Dermis microvascular lymphatic vessel endothelial cell (primary cell): ENCODE data around the gene ZFP69B. TPM values are rescaled to one million over a fixed set of nuclear protein-coding genes. Genes with fewer than 3 reads are reported as not detected.
"Not testable (repeated sequence)": the region's sequence is repeated elsewhere in the genome, so short reads cannot be mapped to it uniquely, and the experiment has no call there.

Experiments
- DNase-seq, 2 donors: peaks; one replicate each; pipeline versions ENCODE4 v3.0.0 to v3.0.0-alpha.2; 2010; ENCODE audit warnings: low read depth in 2 of 2
- total RNA-seq: library from RNA; depleted of rRNA; stranded (reverse); fragments of >200 nt; gene quantifications from 2 replicates; pipeline ENCODE4 v1.2.1, GENCODE V29; 2014

The ZFP69B gene
- total RNA-seq, 1 donor from 2014 or later = 0.77 TPM

- DNase-seq = no peak
Measured at GRCh38 chr1:40435876-40436275, 14.4 kb upstream of the ZFP69B start.

DNA sequence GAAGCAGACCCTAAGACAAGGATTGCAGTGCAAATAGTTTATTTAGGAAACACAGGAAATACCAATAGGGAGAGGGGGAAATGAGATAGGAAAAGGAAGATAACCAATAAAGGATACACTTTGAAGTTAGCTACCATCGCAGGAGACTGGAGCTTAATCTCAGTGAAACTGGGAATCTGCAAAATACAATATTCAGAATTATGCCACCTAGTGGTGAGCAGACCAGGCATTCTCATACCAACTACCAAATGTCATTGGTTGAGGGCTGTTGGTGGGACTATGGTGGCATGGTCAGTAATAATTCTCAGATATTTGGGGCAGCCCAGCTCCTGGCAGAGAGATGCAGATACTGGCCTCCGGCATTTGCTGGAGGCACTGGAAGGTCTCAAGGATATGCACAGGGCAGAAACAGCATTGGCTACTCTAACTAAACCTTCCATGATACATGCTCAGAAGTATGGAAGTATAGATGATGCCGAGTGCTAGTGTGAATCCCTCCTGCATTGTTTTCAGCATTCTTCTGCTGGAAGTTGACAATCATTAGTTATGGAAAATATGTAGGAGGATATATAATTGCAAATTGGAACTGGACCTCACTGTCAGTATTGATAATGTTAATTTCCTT lies 11.8 kb upstream of the ZFP69B start:
- peak; percentile 40 to 45 for DNase-seq

- DNase-seq = no peak
Measured at GRCh38 chr1:40439247-40439646, 11.0 kb upstream of the ZFP69B start.

- DNase-seq = peak in 1 of 2 donors; percentile 83
Measured at GRCh38 chr1:40450495-40451237, 390 bp downstream of the ZFP69B start.

- no peak for DNase-seq
Measured at GRCh38 chr1:40451238-40451585, 936 bp downstream of the ZFP69B start.

GRCh38 chr1:40454873-40455272 lies 4.6 kb downstream of the ZFP69B start:
- DNase-seq = no peak

- no peak for DNase-seq
Measured at GRCh38 chr1:40462956-40463590, 12.8 kb downstream of the ZFP69B start.

GRCh38 chr1:40469327-40469726 lies 19.1 kb downstream of the ZFP69B start:
- no peak for DNase-seq

GRCh38 chr1:40475268-40475667 lies 25.0 kb downstream of the ZFP69B start:
- DNase-seq = no peak

DNA sequence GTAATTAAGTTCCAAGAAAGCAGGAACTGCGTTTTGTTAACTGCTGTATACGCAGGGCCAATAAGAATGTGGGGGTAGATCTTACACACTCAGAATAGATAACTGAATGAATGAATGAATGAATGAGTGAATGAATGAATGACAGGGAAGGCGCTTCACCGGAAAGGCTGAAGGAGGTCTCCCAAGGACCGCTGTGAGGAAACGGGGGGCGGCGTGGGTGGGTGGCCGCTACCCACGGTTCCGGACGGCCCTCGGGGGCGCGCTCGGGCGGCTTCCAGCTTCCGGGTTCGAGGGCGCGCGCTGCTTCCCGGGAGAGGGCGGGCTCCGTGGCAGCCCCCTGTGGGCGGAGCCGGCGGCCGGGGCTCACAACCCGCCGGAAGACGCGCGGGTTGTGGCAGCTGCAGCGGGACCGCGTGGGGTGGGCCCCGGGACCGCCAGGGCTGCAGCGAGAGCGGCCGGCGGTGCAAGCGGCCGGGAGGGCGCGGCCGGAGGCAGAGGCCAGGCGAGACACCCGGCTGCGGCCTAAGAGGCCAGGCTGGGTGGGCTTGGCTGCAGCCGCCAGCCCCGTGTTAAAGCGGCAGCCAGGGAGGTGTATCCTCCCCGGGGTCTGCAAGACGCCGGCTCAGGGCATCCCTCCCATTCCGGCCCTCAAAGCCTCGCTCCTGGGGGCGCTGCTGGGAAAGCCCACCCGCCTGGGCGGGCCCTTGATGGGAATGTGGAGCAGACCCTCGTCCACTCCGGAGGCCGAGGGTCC lies 26.8 kb downstream of the ZFP69B start, which contains the start of gene ZFP69:
ZFP69 (plus strand) TSS at position 367 of the 754 bp plus-strand sequence. CDS start 2,072 bp downstream, outside the sequence.
- peak in 1 of 2 donors; percentile 61 for DNase-seq

GRCh38 chr1:40477678-40478053 lies 27.4 kb downstream of the ZFP69B start:
- peak in 1 of 2 donors; percentile 3 for DNase-seq

DNA sequence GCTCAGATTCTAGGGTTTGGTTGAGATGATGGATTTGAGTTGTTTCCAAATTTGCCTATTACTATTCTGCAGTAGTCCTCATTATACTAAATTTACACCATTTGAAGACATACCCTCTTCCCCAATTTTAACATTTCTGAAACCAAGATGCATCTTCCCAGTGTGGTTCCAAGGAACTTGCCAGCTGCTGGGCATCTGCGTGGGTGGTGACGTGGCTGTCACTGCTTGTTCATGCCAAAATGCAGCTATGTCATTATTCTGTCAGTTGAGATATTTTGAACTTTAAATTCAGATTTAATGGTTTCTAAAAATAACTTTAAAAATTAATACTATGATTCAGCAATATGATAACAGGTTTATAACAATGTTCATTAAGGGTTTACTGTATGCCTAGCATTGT lies 28.0 kb downstream of the ZFP69B start:
- no peak for DNase-seq

- no peak for DNase-seq
Measured at GRCh38 chr1:40479156-40479555, 28.9 kb downstream of the ZFP69B start.

GRCh38 chr1:40495315-40495903 lies 45.1 kb downstream of the ZFP69B start:
- no peak for DNase-seq

GRCh38 chr1:40502651-40503050 lies 52.4 kb downstream of the ZFP69B start:
- not testable (repeated sequence) for DNase-seq

- DNase-seq = no peak
Measured at GRCh38 chr1:40507973-40508372, 57.7 kb downstream of the ZFP69B start.

DNA sequence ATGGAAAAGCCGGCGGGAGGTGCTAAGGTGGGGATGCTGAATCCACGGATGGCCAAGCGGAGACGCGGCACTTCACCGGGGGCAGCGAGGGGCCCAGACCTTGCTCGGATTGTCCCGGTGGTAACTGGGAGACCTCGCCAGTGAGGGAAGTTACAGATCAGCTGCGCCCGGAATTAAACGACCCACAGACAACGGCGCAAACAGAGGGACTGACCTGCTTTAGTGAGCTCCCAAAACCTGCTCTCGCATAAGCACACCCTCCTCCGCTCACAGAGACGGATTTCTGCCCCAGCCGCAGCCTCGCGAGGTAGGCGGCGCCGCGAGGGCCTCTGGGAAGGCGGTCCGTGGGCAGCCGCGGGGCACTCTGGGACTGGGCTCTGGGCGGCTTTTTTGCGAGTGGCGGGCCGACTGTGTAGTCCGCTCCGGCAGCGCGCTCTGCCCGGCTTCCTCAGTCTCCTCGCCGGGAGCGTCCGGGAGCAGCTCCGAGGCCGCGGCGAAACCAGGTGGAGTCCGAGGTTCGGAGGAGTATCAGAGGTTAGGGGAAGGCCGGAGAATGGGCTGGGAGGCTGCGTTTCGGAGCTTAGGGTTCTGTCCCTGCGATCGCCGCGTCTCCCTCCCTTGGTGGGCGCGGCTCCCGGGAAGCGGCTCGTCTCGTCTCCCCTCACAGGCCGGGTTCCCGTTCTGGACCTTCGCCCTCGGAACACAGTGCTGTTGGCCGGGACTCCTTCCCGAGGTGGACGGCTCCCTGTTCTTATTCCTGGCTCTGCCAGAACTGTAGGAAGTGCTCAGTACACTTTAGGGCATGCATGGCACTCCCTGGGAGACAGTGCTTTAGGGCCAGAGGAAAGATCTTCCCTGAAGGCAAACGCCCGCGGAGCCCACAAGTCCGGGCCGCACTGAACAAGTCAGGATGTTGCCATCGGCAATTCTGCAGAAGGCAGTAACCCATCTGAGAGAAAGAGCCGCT lies 58.4 kb downstream of the ZFP69B start, which contains the start of gene EXO5:
EXO5 (plus strand) TSS at position 393 of the 967 bp plus-strand sequence. CDS start 5,778 bp downstream, outside the sequence.
- peak; percentile 44 to 85 for DNase-seq
